IMR-90 (cell line): ENCODE results near the gene KCNMB2. TPM values are rescaled to one million over a fixed set of nuclear protein-coding genes. Genes with fewer than 3 reads are reported as not detected.

Experiments
- ATAC-seq: fragments of 200-7000 bp; cut with Tn5 transposase; 2 replicates; pipeline ENCODE4 v1.9.1; 2020; ENCODE audit warnings: low read depth, mild to moderate bottlenecking, moderate library complexity
- BruUV-seq: library from RNA; stranded (reverse); fragments of 400-500 nt; replicated peaks from 2 replicates; lab custom pipeline; 2021; lab: Mats Ljungman, UMichigan
- CTCF ChIA-PET: fragments of 300-600 bp; formaldehyde crosslinking; extraction: SDS; loops from one replicate; lab custom pipeline; 2021; ENCODE audit warnings: antibody characterized with exemption; lab: Yijun Ruan, JAX
- POLR2A ChIA-PET: fragments of 300-600 bp; sonication (Branson Sonifier 250); formaldehyde crosslinking; loops from one replicate; lab custom pipeline; 2022; ENCODE audit warnings: antibody characterized with exemption; ENCODE audit not compliant: unreplicated experiment; lab: Charles Lee
- DNase-seq: peaks from one replicate; pipeline ENCODE4 v3.0.0; 2013
- H2AFZ ChIP-seq: replicated peaks from 2 replicates; pipeline ENCODE3; 2013; ENCODE audit warnings: low read length, mild to moderate bottlenecking; ENCODE audit not compliant: poor library complexity
- H2AK5ac ChIP-seq: 2 replicates; pipeline ENCODE4 v1.6.1; 2013; ENCODE audit warnings: low read depth, low read length, inconsistent platforms
- H2AK9ac ChIP-seq: replicated peaks from 2 replicates; pipeline ENCODE3; 2013; ENCODE audit warnings: mild to moderate bottlenecking, low read depth, low read length, moderate library complexity; ENCODE audit not compliant: poor library complexity
- H2BK120ac ChIP-seq: 2 replicates; pipeline ENCODE4 v1.6.1; 2013; ENCODE audit warnings: low read depth, low read length, inconsistent platforms
- H2BK15ac ChIP-seq: 3 replicates; pipeline ENCODE4 v1.6.1; 2013; ENCODE audit warnings: low read depth, low read length, inconsistent platforms
- H2BK20ac ChIP-seq: 2 replicates; pipeline ENCODE4 v1.6.1; 2013; ENCODE audit warnings: low read depth, mild to moderate bottlenecking, inconsistent platforms, low read length, moderate library complexity
- H2BK5ac ChIP-seq: 2 replicates; pipeline ENCODE4 v1.6.1; 2013; ENCODE audit warnings: mild to moderate bottlenecking, low read depth, low read length, inconsistent platforms; ENCODE audit not compliant: poor library complexity, severe bottlenecking
- H3K14ac ChIP-seq: replicated peaks from 2 replicates; pipeline ENCODE4 v1.6.1; 2013; ENCODE audit warnings: low read depth, low read length, inconsistent platforms
- H3K18ac ChIP-seq: 2 replicates; pipeline ENCODE4 v1.6.1; 2013; ENCODE audit warnings: low read depth, low read length, control low read depth
- H3K23ac ChIP-seq: 2 replicates; pipeline ENCODE4 v1.6.1; 2013; ENCODE audit warnings: low read depth, low read length, inconsistent platforms
- H3K27ac ChIP-seq: 2 replicates; pipeline ENCODE4 v1.5.1; 2013; ENCODE audit warnings: mild to moderate bottlenecking, control low read depth, low read length; ENCODE audit not compliant: insufficient read depth
- H3K27me3 ChIP-seq: 2 replicates; pipeline ENCODE4 v1.6.1; 2013; ENCODE audit warnings: low read length; ENCODE audit not compliant: control insufficient read depth, insufficient read depth
- H3K36me3 ChIP-seq: 2 replicates; pipeline ENCODE4 v1.6.1; 2013; ENCODE audit warnings: low read length, mixed read lengths; ENCODE audit not compliant: control insufficient read depth, insufficient read depth
- H3K4ac ChIP-seq: 2 replicates; pipeline ENCODE4 v1.6.1; 2013; ENCODE audit warnings: low read depth, low read length, inconsistent platforms
- H3K4me1 ChIP-seq: 2 replicates; pipeline ENCODE4 v1.6.1; 2013; ENCODE audit warnings: low read length, mixed read lengths; ENCODE audit not compliant: control insufficient read depth, insufficient read depth
- H3K4me2 ChIP-seq: 2 replicates; pipeline ENCODE4 v1.6.1; 2013; ENCODE audit warnings: low read depth, mild to moderate bottlenecking, control low read depth, low read length, moderate library complexity
- H3K4me3 ChIP-seq: 2 replicates; pipeline ENCODE4 v1.5.1; 2013; ENCODE audit warnings: low read depth, mild to moderate bottlenecking, control low read depth, low read length, moderate library complexity; ENCODE audit not compliant: insufficient read depth
- H3K56ac ChIP-seq: 2 replicates; pipeline ENCODE4 v1.6.1; 2013; ENCODE audit warnings: low read length, inconsistent platforms; ENCODE audit not compliant: insufficient read depth; ENCODE audit errors: extremely low read depth
- H3K79me1 ChIP-seq, 2 experiments: 2 replicates each; pipeline ENCODE4 v1.6.1; 2013; ENCODE audit warnings: low read length in 2 of 2, inconsistent platforms in 1 of 2, low read depth in 1 of 2
- H3K9ac ChIP-seq: 2 replicates; pipeline ENCODE4 v1.6.1; 2013; ENCODE audit warnings: low read depth, low read length, control low read depth
- H3K9me1 ChIP-seq: 2 replicates; pipeline ENCODE4 v1.6.1; 2013; ENCODE audit warnings: low read length, inconsistent platforms; ENCODE audit not compliant: insufficient read depth
- H3K9me3 ChIP-seq: 2 replicates; pipeline ENCODE4 v1.6.1; 2013; ENCODE audit warnings: low read length; ENCODE audit not compliant: control insufficient read depth, insufficient read depth
- H4K20me1 ChIP-seq: 2 replicates; pipeline ENCODE4 v1.6.1; 2013; ENCODE audit warnings: low read length, inconsistent platforms; ENCODE audit not compliant: insufficient read depth
- H4K5ac ChIP-seq: 2 replicates; pipeline ENCODE4 v1.6.1; 2013; ENCODE audit warnings: mild to moderate bottlenecking, low read depth, low read length, control low read depth
- H4K8ac ChIP-seq, 2 experiments: 2 replicates each; pipeline ENCODE4 v1.6.1; 2013; ENCODE audit warnings: low read depth in 2 of 2, low read length in 2 of 2, control low read depth in 1 of 2, inconsistent platforms in 1 of 2
- H4K91ac ChIP-seq: 2 replicates; pipeline ENCODE4 v1.6.1; 2013; ENCODE audit warnings: low read depth, low read length, inconsistent platforms; ENCODE audit not compliant: insufficient read depth
- CEBPB ChIP-seq: IDR thresholded peaks from 2 replicates; pipeline ENCODE4 v1.6.1; 2012; ENCODE audit warnings: low read depth, low read length, improper control_type of control experiment
- MXI1 ChIP-seq: IDR thresholded peaks from 2 replicates; pipeline ENCODE4 v1.6.1; 2012; ENCODE audit warnings: low read depth, mild to moderate bottlenecking, low read length, moderate library complexity, borderline replicate concordance
- NFE2L2 ChIP-seq: fragments of 150-350 bp; IDR thresholded peaks from 2 replicates; pipeline ENCODE4 v1.6.1; 2016; ENCODE audit warnings: low read depth, mild to moderate bottlenecking, low read length
- RAD21 ChIP-seq: IDR thresholded peaks from 2 replicates; pipeline ENCODE4 v1.6.1; 2012; ENCODE audit warnings: low read length, improper control_type of control experiment
- RFX5 ChIP-seq: IDR thresholded peaks from 2 replicates; pipeline ENCODE4 v1.8.0; 2012; ENCODE audit warnings: low read depth, mild to moderate bottlenecking, low read length, moderate library complexity
- WGBS, 2 experiments: methylation state at CpG; one replicate each; pipeline versions ENCODE4 v1.1.5 to v1.1.7; 2013; ENCODE audit warnings: missing lambda C conversion rate in 2 of 2; ENCODE audit not compliant: insufficient read length in 1 of 2; ENCODE audit errors: extremely low coverage in 2 of 2; 5-methylcytosine and 5-hydroxymethylcytosine counted together
- dilution Hi-C: fragments of 300-500 bp; cut with HindIII; formaldehyde crosslinking; loops from one replicate; pipeline ENCODE4 v1.14.3; 2018; ENCODE audit warnings: low sequenced_read_pairs; ENCODE audit not compliant: unreplicated experiment
- in situ Hi-C: fragments of 300-500 bp; cut with MboI; formaldehyde crosslinking; loops from 3 replicates; pipeline ENCODE4 v1.14.3; 2019; ENCODE audit warnings: low sequenced_read_pairs, inconsistent platforms, mixed read lengths
- intact Hi-C: fragments of 100-400 bp; cut with micrococcal nuclease; formaldehyde crosslinking; loops from 2 replicates; pipeline ENCODE4 v1.10.0; 2022
- polyA plus RNA-seq, 3 experiments: library from polyadenylated mRNA; depleted of rRNA; stranded (reverse); fragments of >200 nt; gene quantifications; 2 replicates each; pipeline ENCODE4 v1.2.3, GENCODE V29; 2012; ENCODE audit warnings: low replicate concordance in 1 of 3
- total RNA-seq: library from RNA; depleted of rRNA; stranded (reverse); fragments of >200 nt; gene quantifications from 2 replicates; pipeline ENCODE4 v1.2.3, GENCODE V29; 2012

The KCNMB2 gene
- total and polyA plus RNA-seq, 2 of the 4 experiments (the other 2 are of a cell fraction), result not detected

GRCh38 chr3:178684881-178685590, 148.8 kb downstream of the KCNMB2 start:
- Histone ChIP-seq H4K91ac (no peak overlapping the region), H2AK5ac (no peak overlapping the region), H3K14ac (no peak overlapping the region), H4K8ac (no peak overlapping the region), H3K27ac (no peak overlapping the region), H3K9me1 (no peaks in the 10 kb centered on the region), H3K56ac (no peak overlapping the region), H3K18ac (no peak overlapping the region), H3K4me2 (no peak overlapping the region), H3K79me1 (no peaks in the 10 kb centered on the region), H3K23ac (no peak overlapping the region), H3K4me1 (no peaks in the 10 kb centered on the region), H2BK120ac (no peak overlapping the region), H3K4me3 (no peak overlapping the region), H3K4ac (no peak overlapping the region), H3K36me3 (no peaks in the 10 kb centered on the region), H3K27me3 (no peaks in the 10 kb centered on the region), H2AFZ (no peak overlapping the region), H3K9me3 (no peaks in the 10 kb centered on the region), H2BK20ac (no peak overlapping the region), H3K9ac (no peak overlapping the region), H2BK5ac (no peak overlapping the region), H4K5ac (no peak overlapping the region), H2AK9ac (no peak overlapping the region), H4K20me1 (no peaks in the 10 kb centered on the region), H2BK15ac (no peak overlapping the region)
- no peak for DNase-seq
- CTCF ChIA-PET, result no interaction called here
- no TSS peak for BruUV-seq
- TF ChIP-seq CEBPB (no peak), MXI1 (no peak), RAD21 (no peak), RFX5 (no peak), NFE2L2 (no peak)
- POLR2A ChIA-PET, result no interaction called here
- intact Hi-C loops (no loop called here), dilution Hi-C loops (no loop called here), in situ Hi-C loops (no loop called here)
- 17% methylated on average over 1 of the region's 1 CpG; no CpG with 5 or more reads in 1 of the 2 experiments for WGBS, 2 experiments
- ATAC-seq, result no peak
